H54 (cell line): ENCODE results near the gene C3orf52.

Source experiments
- DNase-seq: peaks from one replicate; pipeline ENCODE4 v3.0.0; 2011; ENCODE audit warnings: low spot score, mixed read lengths; ENCODE audit not compliant: insufficient read length
- FAIRE-seq: peaks from 3 replicates; lab custom pipeline; 2011; peaks lifted over from hg19 to GRCh38; lab: Jason Lieb, UNC
- POLR2A ChIP-seq: IDR thresholded peaks from 2 replicates; pipeline ENCODE4 v1.6.1; 2011; ENCODE audit warnings: low read depth, mild to moderate bottlenecking, low read length

C3orf52 gene

DNA sequence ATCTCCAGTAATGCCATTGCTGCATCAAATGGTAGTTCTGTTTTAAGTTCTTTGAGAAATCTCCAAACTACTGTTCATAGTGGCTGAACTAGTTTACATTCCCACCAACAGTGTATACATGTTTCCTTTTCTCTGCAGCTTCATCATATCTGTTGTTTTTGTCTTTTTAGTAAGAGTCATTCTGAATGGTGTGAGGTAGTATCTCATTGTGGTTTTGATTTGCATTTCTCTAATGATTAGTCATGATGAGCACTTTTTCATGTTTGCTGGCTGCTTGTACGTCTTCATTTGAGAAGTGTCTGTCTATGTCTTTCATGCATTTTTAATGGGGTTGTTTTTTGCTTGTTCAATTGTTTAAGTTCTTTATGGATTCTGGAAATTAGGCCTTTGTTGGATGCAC, 57.1 kb downstream of the C3orf52 start:
- TF ChIP-seq POLR2A: no peak
- no peak for FAIRE-seq
- no peak for DNase-seq

DNA sequence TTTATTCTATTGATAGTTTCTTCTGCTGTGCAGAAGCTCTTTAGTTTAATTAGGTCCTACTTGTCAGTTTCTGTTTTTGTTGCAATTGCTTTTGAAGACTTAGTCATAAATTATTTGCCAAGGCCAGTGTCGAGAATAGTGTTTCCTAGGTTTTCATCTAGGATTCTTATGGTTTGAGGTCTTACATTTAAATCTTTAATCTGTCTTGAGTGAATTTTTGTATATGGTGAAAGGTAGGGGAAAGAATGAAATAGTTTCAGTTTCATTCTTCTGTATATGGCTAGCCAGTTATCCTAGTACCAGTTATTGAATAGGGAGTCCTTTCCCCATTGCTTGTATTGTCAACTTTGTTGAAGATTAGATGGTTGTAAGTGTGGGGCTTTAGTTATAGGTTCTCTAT, 57.5 kb downstream of the C3orf52 start:
- DNase-seq (no peak), FAIRE-seq (no peak)
- no peak for TF ChIP-seq POLR2A

GRCh38 chr3:112149136-112149535, 62.9 kb downstream of the C3orf52 start:
- DNase-seq (no peak), FAIRE-seq (no peak)

GRCh38 chr3:112167758-112168157, 81.6 kb downstream of the C3orf52 start:
- FAIRE-seq: no peak
- DNase-seq: no peak
- TF ChIP-seq POLR2A: no peak

More at GRCh38 chr3:112149136-112149535, 62.9 kb downstream of the C3orf52 start:
- no peak for TF ChIP-seq POLR2A
